COLO668 (cell line): ENCODE measurements around the gene VGLL4.

Experiments
- DNase-seq: peaks from one replicate; lab custom pipeline; 2025; ENCODE audit not compliant: unreplicated experiment; lab: John Stamatoyannopoulos, UW

Gene VGLL4

DNA sequence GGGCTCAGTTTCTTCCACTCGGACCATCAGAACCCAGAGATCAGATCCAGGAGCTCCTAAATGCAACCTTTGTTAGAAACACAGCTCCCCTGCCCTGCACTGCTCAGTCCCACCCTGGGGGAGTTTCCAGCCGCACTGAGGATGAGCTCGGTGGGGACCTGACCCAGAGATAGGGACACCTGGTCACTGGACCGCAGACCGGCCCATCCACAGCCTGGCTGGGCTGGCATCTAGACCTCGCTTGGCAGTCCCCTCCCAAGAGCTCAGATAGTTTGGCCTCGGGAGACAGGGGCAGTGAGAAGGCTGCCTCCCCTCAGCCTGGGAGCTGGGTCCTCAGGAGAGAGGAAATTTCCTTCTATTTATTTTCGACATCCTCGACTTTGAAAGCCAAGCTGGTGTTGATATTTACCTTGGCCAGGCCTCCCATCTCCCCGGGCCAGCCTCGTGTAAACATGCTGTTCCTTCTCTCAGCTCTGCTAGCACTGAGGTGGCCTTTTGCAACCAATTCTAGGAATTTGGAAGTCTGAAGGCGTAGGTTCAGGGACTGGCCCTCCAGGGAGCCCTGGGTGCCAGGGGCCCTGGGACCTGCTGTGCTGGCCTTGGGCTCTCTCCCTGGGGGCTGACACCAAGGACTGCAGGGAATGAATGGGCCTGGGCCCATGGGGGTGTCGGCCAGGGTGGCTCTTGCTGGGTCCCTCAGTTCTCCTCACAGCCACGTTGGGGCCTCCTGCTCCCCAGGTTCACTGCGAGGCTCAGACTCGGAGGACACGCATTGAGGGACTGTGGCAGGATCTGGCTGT lies 90.1 kb downstream of the VGLL4 start:
- no peak for DNase-seq

DNA sequence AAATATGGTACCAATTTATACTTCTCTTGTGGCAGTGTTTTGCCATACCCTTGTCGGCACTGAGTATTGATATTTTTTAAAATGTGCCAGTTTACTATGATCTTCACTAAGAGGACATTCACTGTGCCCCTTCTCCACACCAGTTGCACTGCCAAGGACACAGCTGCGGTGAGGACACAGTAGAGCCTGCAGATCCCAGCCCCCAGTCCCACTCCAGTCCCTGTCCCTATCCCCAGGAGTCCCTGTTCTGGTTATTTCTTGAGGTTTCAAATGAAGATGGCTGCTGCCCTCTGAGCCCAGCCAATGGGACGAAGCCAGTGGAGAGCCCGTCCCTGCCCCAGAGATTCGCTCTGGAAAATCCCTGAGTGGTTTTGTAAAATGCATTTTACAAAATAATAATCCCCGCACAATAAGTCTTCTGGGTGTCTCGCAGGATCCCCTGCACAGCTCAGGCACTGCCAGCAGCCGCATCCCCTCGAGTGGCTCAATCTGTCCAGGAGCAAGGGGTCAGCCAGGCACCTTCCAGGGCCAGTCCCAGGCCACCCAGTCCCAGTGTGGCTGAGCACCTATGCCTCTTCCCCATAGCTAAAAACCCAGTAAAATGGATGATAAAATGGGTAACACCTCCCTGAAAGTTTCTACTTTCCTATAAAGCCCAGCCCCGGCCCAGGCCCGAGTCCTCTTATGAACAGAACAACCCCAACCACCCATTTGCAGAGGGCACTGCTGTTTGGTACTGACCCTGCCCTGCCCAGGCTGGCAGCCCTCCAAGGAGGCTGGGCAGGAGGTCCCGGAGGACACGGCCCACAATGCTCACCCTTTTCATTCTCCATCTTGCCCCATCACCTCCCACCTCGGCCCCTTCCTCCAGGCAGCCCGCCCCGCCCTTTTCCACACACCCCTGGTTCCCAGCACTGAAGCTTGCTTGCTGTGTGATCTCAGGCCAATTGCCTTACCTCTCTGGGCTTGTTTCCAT lies 91.1 kb downstream of the VGLL4 start:
- no peak for DNase-seq

DNA sequence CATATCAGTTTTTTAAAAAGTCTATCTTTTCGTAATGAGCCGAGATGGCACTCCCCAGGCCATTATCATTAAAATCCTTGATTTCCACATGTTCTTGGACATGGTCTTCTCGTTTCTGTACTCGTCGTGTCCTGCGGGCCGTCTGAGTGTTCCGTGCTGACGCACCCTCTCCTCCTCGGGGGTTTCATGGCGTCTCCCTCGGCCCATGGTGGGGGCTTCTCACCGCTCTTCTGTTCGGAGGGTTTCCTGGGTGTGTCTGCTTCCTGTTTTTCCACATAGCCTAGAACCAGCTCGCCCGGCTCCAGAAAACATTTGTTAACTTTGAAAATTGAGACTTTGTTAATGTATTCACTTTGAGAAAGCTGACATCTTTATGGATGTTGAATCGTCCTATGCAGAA lies 92.7 kb downstream of the VGLL4 start:
- DNase-seq: no peak

- DNase-seq: no peak
Measured at GRCh38 chr3:11549580-11550140, 94.1 kb downstream of the VGLL4 start.

DNA sequence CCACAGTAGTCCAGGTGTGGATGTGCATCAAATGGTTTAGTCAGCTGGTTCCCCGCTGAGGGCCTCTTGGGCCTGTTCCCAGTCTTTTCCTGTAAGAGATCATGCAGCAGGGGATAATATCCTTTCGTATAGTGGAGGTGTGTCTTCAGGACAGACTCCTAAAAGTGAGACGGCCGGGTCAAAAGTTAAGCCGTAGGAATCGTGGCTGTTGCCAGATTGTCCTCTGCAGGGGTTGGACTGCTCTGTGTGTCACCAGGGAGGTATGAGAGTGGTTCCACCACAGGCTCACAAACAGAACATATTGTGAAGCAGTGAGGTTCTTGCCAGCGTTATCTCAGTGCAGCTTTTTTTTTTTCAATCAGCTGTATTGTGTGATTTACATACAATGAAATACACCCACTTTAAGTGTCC lies 95.0 kb downstream of the VGLL4 start:
- DNase-seq: no peak

DNA sequence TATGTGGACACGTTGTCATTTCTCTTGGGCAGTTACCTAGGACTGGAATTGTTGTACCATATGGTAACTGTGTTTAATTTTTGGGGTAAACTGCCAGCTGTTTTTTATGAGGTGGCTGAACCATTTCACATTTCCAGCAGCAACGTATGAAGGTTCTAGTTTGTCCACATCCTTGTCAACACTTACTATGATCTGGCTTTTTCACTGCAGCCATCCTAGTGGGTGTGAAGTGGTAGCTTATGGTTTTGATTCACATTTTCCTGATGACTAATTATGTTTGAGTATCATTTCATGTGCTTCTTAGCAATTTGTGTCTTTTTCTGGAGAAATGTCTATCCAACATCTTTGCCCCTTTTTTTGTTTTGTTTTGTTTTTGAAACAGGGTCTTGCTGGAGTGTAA lies 96.2 kb downstream of the VGLL4 start:
- no peak for DNase-seq

DNA sequence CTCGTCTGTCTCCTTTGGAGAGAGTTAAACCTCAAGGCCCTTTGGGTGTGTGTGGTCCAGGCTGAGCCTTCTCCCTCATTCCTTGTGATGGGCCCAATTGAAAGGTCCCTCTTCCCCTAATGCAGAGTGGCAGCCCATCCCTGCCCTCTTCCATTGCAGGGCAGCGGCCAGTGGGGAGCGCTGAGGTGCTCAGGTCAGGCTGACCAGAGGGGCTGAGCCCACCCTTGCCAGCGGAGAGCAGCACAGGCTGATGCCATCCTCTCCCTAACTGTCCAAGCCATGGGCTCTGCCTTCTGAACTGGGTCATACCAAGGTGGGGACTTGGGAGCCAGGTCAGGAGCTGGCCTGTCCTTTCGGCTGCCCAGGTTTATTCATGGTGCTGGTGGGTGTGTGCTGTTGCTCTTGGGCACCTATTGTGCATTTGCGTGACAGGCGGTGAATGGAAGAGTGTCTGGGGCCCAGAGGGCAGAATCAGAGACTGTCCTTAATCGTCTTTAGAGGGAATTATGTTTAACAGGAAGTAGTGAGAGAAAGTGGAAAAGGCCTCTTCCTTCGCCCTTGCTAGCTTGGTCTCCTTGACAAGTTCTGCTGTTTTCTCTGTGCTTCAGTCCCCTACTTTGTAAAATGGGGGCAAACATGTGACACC lies 96.9 kb downstream of the VGLL4 start:
- no peak for DNase-seq

DNA sequence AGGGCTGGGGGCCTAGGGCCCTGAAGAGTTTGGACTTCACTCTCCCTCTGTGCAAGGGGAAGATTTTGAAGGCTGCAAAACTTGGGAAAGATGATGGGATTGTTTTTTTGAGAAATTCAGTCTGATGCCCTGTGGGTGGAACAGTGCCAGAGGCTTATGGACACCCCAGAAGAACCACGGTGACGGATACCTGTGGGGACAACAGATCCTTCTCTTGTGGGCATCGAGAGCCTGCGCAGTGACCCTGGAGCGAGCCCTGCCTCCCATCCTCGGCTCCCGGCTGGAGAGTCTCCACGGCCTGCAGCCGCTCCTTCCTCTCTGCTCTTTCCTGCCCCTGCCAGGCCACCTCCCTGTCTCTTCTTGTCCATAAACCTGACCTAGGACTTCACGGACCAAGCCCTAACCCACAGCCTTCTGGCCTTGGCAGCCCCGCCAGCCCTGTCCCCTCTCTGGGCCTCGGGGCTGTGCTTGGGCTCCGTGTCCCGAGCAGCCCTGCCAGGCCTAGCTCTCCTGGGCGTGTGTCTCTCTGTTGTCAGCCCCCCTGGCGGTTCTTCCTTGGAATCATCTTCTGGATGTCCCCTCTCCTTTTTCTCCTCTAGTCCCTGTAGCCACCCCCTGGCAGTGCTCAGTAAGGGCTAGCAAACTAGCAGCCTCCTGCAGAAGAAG lies 98.4 kb downstream of the VGLL4 start:
- DNase-seq: no peak

- no peak for DNase-seq
Measured at GRCh38 chr3:11544412-11545181, 99.1 kb downstream of the VGLL4 start.

- no peak for DNase-seq
Measured at GRCh38 chr3:11543948-11544387, 99.7 kb downstream of the VGLL4 start.

DNA sequence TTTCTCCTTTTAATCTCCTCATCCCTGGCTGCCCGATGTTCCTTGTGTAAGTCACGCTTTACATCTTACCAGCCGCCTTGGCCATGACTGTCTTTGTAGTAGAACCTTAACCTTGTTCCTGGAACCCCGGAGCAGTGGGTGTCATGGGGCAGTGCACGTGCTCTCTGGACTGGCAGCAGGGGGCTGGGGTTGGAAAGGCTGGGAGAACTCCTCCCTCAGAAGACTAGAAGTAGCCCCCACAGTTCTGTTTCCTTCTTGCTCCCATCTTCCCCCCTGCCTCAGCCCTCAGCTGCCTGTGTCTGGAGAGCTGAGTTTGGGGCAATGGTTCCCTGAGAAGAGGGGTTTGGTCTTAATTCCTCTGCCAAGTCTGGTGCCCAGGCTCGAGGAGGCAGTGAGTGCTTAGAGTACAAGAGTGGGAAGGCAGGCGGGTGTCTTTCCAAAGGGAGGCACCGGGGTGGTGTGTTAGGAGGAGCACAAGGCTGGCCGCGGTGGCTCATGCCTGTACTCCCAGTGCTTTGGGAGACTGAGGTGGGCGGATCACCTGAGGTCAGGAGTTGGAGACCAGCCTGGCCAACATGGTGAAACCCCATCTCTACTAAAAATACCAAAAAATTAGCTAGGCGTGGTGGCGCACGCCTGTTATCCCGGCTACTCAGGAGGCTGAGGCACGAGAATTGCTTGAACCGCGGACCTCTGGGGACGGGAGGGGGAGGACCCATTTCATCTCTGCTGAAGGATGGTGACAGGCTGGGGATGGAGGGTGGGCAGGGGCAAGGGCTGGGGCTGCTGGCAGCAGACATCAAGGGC lies 100.4 kb downstream of the VGLL4 start:
- DNase-seq: no peak

GRCh38 chr3:11542551-11542950 lies 101.2 kb downstream of the VGLL4 start:
- no peak for DNase-seq

DNA sequence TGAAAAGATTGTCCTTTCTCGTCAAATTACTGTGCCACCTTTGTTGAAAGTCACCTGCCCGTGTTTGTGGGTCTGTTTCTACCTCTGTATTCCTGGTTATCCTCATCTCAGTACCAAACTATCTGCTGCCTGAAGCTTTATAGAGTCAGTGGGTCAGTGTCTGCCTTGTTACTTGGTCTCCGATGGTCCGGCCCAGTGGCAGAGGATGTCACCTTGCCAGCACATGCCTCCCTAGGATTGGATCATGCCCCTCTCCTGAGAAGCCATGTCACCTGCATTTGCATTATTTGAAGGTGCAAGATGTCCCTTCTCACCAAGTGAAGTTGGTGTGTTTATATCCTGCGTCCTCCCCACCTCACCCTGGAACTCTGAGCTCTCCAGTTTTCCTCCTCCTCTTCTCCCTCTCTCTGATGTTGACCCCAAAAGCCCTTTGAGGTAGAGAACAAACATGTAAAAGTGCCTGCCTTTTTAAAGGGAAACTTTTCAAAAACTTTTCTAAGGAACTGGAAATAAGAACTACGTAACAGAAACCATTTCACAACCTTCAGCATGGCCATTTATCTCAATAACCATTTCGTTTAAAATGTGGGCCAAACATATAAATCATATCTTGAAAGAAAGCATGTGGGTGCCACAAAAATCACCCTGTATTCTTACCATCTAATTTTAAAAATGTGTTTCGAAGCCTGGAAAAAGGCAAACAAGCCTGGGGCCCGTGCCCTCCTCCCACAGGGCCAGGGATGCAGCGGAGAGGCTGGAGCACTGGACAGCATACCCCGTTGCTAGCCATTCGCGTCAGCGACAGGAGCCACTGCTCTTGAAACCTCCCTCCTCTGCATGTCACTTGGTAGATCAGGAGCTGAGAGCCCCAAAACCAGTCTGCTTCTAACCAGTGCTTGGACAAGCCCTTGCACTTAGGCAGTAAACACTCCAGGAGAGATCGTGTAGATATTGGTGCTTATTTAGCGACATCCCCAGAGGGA lies 102.1 kb downstream of the VGLL4 start:
- DNase-seq: no peak

- no peak for DNase-seq
Measured at GRCh38 chr3:11539677-11540076, 104.0 kb downstream of the VGLL4 start.

DNA sequence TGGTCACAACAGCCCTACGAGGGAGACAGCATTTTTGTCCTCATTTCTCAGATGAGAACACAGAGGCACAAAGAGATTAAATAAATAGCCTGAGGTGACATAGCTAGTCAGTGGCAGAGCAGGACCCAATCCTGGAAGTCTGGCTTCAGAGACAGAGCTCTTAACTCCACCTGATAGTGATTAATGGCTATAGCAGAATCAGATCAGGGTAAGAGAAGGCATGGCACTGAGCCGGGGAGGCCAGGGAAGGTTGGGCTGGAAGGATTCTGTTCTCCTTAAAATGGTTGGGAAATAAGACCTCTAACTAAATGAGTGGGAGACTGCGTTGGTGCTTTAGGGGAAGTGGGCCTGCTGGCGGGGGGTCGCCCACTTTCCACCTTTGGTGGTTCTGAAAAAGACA lies 104.5 kb downstream of the VGLL4 start:
- no peak for DNase-seq

GRCh38 chr3:11538581-11538980 lies 105.1 kb downstream of the VGLL4 start:
- DNase-seq: no peak

DNA sequence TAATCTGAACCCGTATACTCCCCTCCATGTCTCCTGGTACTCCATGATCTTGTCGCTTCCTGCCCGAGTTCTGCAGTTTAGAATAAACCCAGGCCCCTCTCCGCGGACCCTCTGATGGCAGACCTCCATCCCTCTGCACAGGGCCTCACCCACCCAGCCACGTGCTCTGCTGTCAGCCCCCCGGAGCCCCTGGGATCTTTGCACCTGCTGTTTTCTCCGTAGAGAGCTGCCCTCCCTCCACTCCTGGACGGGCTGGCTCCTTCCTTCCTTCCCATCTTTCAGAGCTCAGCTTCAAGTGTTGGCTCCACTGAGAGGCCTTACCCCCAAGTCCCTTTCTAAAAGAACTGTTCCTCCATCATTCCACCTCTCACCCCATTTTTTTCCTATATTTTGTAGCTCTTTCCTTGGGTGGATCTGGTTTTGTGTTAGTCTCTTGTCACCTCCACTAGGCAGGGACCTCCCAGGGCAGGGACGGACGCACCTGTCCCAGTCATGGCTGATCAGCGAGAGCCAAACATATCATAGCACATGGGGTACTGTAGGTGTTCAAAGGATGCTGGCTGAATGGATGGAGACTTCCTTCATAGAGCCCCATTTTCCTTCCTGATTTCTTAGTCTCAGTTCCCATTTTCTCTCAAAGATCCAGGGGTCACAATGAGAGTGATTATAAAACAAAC lies 106.6 kb downstream of the VGLL4 start:
- DNase-seq: no peak
